Measurements from ENCODE around the gene RPL29.

- TF ChIP-seq POLR2AphosphoS5 (IDR thresholded peaks at IDR 0.05; ENCODE audit: borderline replicate concordance, low read depth, low read length) = no peak
- TF ChIP-seq EZH2 (IDR thresholded peaks at IDR 0.05) = no peak
- no peak for TF ChIP-seq FOXP2 (optimal IDR thresholded peaks at IDR 0.05; ENCODE audit: control extremely low read depth, extremely low read length, insufficient read depth)
These were observed 42.2 kb downstream of the RPL29 start for GRCh38 chr3:51953445-51953844.
